OCI-M2 (cell line): ENCODE data around the gene TOMM6.

ENCODE experiments used
- DNase-seq: peaks from one replicate; lab custom pipeline; 2025; ENCODE audit not compliant: unreplicated experiment; lab: John Stamatoyannopoulos, UW

The TOMM6 gene

DNA sequence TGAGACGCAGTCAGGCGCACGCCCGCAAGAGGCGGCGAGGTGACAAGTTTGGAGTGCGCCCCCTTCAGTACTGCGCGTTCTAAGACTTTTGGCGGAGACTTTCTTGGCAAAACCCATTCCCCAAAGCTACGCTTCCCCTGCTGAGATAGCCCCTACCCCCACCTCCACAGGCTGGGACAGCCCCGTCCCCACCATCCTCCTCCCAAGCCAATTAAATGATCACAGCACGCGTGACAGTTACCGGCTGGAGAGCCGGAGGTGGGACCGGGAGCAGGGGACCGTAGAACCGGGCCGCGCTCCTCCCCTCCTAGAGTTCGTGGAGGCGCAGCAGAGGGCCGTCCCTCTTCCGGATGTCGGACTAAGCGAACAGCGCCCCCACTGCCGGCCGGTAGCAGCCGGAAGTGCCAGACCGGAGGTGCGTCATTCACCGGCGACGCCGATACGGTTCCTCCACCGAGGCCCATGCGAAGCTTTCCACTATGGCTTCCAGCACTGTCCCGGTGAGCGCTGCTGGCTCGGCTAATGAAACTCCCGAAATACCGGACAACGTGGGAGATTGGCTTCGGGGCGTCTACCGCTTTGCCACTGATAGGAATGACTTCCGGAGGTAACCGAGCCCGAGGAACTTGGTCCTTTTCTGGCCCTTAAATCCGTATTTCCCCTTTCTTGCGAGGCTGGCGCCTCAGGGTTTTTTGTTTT, at the start of gene TOMM6:
TSS of gene TOMM6 (plus strand) at position 476 of the 699 bp plus-strand sequence. CDS start at position 480, 4 bp downstream.
- DNase-seq = peak; percentile 92

DNA sequence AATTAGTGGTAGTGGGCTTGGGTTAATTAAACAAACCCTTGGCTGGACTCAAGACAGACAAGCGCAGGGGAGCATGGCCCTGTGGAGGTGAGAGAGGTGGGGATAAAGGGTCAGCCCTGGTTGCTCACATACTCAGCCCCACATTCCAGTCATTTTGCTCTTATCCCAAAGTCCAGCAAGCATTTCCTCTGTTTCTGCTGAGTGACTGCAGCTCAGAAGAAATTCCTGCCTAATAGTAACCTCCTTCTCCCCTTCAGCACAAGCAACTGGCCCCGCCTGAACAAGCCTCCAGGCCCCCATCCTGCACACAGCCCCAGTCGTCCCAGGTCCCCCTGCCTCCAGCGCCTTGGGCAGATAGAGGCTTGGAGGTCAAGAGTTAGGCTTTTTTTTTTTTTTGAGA, 48.5 kb upstream of the TOMM6 start:
- DNase-seq = no peak

DNA sequence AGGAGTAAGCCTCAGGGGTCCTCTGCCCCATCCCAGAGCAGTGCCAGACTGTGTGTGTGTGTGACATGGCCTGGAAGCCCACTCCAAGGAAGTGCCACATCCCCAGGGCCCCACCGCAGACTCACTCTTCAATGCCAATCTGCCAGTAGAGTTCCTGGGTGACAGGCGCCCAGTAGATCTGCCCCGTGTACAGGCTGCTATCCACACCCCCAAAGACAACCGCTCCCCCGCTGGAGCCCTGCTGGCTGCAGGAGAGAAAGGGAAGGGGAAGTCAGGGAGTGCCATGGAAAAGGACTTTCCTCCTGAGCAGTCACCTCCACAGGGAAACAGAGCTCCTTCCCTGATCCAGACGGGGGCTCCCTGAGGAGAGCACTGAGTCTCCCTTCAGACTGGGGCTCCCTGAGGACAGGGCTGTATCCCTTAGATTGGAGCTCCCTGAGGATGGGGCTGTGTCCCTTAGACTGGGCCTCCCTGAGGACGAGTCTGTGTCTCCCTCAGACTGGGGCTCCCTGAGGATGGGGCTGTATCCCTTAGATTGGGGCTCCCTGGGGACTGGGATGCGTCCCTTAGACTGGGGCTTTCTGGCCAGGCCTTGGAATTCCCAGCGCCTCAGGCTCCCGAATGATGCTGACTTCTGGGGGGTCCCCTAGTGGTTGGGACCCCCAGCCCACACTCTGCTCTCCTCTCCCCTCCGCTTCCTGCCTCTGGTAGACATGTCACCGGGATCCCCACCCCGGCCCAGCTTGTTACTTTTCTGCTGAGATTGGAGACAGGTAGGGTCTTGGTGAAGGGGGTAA, 46.9 kb upstream of the TOMM6 start:
- no peak for DNase-seq

DNA sequence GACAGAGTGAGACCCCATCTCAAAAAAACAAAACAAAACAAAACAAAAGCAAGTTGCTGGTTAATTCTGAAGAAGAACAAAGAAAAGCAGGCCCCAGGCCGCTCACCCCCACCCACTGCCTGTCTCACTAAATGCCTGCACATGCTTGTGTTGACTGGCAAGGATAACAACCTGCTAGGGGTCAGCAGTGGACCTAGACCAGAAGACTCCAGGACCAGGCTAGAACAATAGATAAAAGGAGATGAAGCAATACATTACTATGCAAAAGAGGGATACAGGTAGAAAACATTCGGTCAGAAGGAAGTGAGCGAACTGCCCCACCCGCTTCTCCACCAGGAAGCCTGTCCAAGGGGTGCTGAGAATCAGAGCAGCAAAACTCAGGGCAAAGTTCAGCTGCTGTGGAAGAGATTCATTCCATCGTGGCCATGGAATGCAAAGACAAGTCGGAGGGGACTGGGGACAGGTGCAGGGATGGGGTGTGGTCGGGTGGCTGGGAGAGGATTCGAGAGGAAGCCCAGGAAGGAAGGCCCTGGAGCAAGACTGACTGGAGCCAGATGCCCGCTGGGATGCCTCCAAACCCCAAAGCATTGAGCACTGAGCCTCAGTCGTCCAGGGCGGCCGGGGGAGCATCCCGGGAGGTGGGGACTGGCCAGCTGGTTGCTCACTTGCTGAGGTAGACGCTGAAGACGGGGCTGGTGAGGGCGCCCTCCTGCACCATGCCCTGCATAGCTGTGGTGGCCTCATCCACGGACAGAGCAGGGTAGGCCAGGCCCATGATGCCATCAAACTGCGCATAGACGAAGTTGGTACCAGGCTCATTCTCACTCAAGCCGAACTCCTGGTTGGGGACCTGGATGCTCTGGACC, 45.6 kb upstream of the TOMM6 start:
- no peak for DNase-seq

- no peak for DNase-seq
Observed at GRCh38 chr6:41743406-41744235, 43.9 kb upstream of the TOMM6 start.

DNA sequence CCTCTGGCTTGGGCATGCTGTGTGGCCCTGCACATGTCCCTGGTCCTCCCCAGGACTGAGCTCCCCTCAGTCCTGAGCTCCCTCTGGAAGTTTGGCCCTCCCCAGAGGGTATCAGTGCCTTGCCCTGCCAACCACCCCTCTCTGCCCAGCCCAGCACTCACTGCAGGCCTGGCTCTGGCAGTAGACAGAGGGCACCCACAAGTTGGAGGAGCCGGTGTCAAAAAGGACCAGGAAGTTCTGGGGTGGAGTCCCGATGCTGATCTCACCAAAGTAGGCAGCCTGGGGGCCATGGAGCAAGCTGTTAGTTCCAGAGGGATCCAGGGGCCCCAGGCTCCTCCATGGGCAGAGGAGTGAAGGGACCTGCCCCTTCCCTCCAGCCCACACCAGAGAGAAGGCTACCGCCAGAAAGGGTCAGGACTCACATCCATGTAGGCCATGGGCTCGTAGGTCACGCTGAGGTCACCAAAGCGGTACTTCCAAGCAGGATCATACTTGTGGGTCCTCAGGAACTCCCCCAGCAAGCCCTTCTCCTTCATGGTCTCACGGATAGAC, 43.2 kb upstream of the TOMM6 start:
- no peak for DNase-seq

GRCh38 chr6:41746107-41746506, 41.4 kb upstream of the TOMM6 start:
- no peak for DNase-seq

DNA sequence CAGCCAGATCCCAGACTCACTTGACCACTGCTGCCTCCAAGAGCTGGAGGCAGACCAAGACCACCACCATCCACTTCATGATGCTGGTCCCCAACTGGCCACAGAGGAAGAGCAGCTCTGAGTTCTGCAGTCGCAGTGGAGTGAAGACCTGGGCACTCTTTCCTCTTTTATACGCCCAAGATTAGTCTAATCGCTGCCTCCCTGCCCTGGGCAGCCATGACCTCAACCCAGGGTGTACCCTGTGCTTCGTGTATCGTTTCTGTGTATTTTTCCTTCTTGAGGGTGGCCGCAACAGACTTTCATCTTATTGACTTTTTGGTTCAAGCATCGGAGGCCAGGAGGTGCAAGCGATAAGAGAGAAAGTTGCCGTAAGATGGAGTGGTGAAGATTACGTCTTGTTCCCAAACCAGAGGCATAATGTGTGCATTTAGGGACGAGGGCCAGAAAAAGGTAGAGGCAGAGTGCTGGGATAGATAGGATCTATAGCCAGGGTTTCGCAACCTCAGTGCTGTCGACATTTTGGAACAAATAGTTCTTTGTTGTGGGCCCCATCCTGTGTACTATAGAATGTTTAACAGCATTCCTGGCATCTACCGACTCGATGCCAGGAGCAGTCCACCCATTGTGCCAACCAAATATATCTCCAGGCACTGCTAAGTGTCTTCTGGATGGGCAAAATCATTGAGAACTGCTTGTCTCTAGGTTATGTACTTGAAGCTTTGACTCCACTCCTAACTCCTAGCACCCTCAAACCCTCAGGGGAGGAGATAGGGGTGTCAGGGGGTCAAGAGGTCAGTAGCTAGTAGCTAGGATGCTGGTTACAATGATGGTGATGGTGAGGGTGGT, 40.0 kb upstream of the TOMM6 start, which contains the start of gene PGC:
TSS of gene PGC (minus strand) at position 142 of the 846 bp plus-strand sequence. CDS start at position 79, 63 bp downstream.
- no peak for DNase-seq

DNA sequence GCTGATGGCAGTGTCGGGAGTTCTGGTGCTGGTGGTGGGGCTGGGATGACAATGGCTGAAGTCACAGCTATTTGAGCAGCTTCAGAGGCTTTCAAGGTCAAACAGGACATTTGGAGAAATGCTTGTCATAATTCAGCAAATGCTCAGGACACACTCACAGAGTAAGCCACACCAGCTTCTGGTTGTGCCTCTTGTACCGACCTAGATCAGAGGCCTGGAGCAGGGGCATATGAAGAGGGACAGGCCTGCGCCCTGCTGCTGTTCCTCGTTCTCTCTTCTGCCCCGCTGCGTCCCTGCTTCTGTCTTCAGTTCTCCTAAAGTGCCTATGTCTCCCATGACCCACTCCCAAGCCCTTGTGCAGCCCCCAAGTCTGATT, 39.4 kb upstream of the TOMM6 start:
- DNase-seq = no peak

DNA sequence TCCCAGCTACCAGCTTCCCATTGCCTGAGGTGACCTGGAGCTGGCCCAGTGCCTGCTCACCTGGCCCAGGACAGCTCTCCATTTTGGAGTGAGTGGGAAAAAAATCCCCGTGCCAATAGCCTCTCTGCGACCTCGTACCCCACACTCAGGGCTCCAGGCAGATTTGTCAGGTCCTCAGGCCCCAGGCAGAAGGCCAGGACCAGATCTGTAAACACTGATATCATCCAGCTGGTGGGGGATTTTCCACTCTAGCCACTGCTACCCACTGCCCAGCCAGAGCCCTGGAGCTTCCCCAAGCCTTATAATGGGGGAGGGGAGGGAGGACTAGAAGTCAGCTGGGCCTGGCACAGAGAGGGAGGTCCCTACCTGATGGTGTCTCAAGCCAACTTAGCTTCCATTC, 39.0 kb upstream of the TOMM6 start:
- no peak for DNase-seq

DNA sequence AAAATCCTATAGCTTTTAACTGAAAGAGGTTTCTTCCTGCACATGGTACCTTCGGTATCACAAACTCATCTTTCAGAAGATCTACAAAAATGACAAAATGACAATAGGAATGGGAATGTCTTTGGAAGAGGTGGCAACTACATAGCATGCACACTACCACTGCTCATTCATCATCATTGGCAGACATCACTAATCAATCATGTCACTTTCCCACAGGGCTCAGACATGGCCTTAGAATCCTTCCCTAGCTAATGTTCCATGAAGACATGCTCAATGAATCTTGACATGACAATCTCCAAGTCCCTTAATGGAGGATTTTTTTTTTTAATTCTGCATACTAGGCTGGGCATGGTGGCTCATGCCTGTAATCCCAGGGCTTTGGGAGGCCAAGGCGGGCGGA, 37.1 kb upstream of the TOMM6 start:
- no peak for DNase-seq

DNA sequence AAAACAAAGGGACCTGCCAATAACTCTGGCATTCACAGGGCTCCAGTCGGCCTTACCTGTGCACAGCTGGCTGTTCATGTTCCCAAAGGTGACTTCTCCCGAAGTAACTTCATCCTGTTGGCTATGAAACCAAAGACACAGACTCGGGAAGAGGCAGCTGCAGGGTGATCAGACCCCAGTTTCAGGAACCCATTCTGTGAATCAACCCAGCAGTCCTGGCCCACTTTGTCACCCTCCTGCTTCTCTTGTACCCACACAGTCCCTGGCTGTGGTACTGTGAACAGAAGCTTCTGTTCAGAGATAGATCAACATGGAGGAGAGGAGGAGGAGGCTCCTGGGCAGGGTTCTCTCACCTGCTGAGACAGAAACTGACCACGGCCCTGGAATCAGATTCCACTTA, 31.6 kb upstream of the TOMM6 start:
- DNase-seq = no peak

- DNase-seq = no peak
Observed at GRCh38 chr6:41756354-41756753, 31.1 kb upstream of the TOMM6 start.

GRCh38 chr6:41757271-41757670, 30.2 kb upstream of the TOMM6 start:
- DNase-seq = no peak

GRCh38 chr6:41757931-41758640, 29.4 kb upstream of the TOMM6 start:
- no peak for DNase-seq

DNA sequence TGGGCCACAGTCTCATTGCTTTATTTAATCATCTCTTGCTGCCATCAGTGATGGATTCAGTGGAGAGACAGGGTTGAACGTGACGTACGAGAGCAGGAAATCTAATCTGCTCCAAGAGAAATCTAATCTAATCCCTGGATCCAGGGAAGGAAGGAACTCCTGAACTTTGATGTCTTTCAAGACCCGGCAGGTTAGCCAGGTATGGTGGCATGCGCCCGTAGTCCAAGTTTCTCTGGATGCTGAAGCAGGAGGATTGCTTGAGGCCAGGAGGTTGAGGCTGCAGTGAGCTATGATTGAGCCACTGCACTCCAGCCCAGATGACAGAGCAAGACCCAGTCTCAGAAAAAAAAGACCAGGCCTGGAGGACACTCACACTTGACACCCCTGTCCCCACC, 28.9 kb upstream of the TOMM6 start:
- DNase-seq = no peak

GRCh38 chr6:41759106-41759904, 28.2 kb upstream of the TOMM6 start:
- DNase-seq = no peak
